Measurements from ENCODE around the gene CC2D2A.

CC2D2A gene

GRCh38 chr4:15550491-15550890, 80.8 kb downstream of the CC2D2A start:
- Histone ChIP-seq H3K27ac (ENCODE audit: poor library complexity, severe bottlenecking) (no peak overlapping the region), H3K27me3 (ENCODE audit: insufficient read depth, poor library complexity, severe bottlenecking) (no peaks in the 10 kb centered on the region), H3K4me1 (ENCODE audit: insufficient read depth, poor library complexity, severe bottlenecking) (no peaks in the 10 kb centered on the region), H3K36me3 (ENCODE audit: low read depth) (no peaks in the 10 kb centered on the region), H3K9me3 (ENCODE audit: severe bottlenecking) (no peaks in the 10 kb centered on the region), H3K4me3 (ENCODE audit: severe bottlenecking) (no peak overlapping the region)
- ATAC-seq (ENCODE audit: low read depth) (no peak), DNase-seq (ENCODE audit: low spot score) (no peak)
- no peak for TF ChIP-seq CTCF (IDR thresholded peaks at IDR 0.05; ENCODE audit: poor library complexity, severe bottlenecking)

- H3K4me3 ChIP-seq (ENCODE audit: severe bottlenecking): no peak overlapping the region
- TF ChIP-seq CTCF (IDR thresholded peaks at IDR 0.05; ENCODE audit: poor library complexity, severe bottlenecking): no peak
These were observed 82.2 kb downstream of the CC2D2A start for GRCh38 chr4:15551740-15552446.

GRCh38 chr4:15552557-15553362, 83.1 kb downstream of the CC2D2A start:
- no peak for TF ChIP-seq CTCF (IDR thresholded peaks at IDR 0.05; ENCODE audit: poor library complexity, severe bottlenecking)
- Histone ChIP-seq H3K36me3 (ENCODE audit: low read depth) (peaks cover 5% of the 10 kb centered on the region; the same call in 1 of the 2 replicates), H3K27ac (ENCODE audit: poor library complexity, severe bottlenecking) (no peak overlapping the region), H3K4me1 (ENCODE audit: insufficient read depth, poor library complexity, severe bottlenecking) (no peaks in the 10 kb centered on the region), H3K4me3 (ENCODE audit: severe bottlenecking) (no peak overlapping the region), H3K9me3 (ENCODE audit: severe bottlenecking) (no peaks in the 10 kb centered on the region), H3K27me3 (ENCODE audit: insufficient read depth, poor library complexity, severe bottlenecking) (no peaks in the 10 kb centered on the region)
- ATAC-seq (ENCODE audit: low read depth) (no peak), DNase-seq (ENCODE audit: low spot score) (no peak)

More at GRCh38 chr4:15551740-15552446, 82.2 kb downstream of the CC2D2A start:
- no peaks in the 10 kb centered on the region for H3K9me3 ChIP-seq (ENCODE audit: severe bottlenecking)
- no peaks in the 10 kb centered on the region for H3K36me3 ChIP-seq (ENCODE audit: low read depth)
- H3K27ac ChIP-seq (ENCODE audit: poor library complexity, severe bottlenecking): no peak overlapping the region
- no peaks in the 10 kb centered on the region for H3K27me3 ChIP-seq (ENCODE audit: insufficient read depth, poor library complexity, severe bottlenecking)
- no peak for DNase-seq (ENCODE audit: low spot score)
- ATAC-seq (ENCODE audit: low read depth): no peak
- no peaks in the 10 kb centered on the region for H3K4me1 ChIP-seq (ENCODE audit: insufficient read depth, poor library complexity, severe bottlenecking)

- Histone ChIP-seq H3K9me3 (ENCODE audit: severe bottlenecking) (no peaks in the 10 kb centered on the region), H3K27me3 (ENCODE audit: insufficient read depth, poor library complexity, severe bottlenecking) (no peaks in the 10 kb centered on the region), H3K27ac (ENCODE audit: poor library complexity, severe bottlenecking) (no peak overlapping the region), H3K36me3 (ENCODE audit: low read depth) (peaks cover 5% of the 10 kb centered on the region; the same call in 1 of the 2 replicates), H3K4me1 (ENCODE audit: insufficient read depth, poor library complexity, severe bottlenecking) (no peaks in the 10 kb centered on the region), H3K4me3 (ENCODE audit: severe bottlenecking) (no peak overlapping the region)
- ATAC-seq (ENCODE audit: low read depth) (no peak), DNase-seq (ENCODE audit: low spot score) (no peak)
- no peak for TF ChIP-seq CTCF (IDR thresholded peaks at IDR 0.05; ENCODE audit: poor library complexity, severe bottlenecking)
These were observed 86.9 kb downstream of the CC2D2A start for GRCh38 chr4:15556511-15557092.

All from RWPE2 (cell line).